IPS-15b (cell line): Measurements from ENCODE around the gene SORCS1.

ENCODE experiments used
- H3K27me3 ChIP-seq: one replicate; pipeline ENCODE4 v1.6.1; 2013; ENCODE audit warnings: low read length; ENCODE audit not compliant: control insufficient read depth, insufficient read depth
- H3K36me3 ChIP-seq: one replicate; pipeline ENCODE4 v1.6.1; 2013; ENCODE audit warnings: low read length; ENCODE audit not compliant: control insufficient read depth, insufficient read depth
- H3K4me1 ChIP-seq: one replicate; pipeline ENCODE4 v1.6.1; 2013; ENCODE audit warnings: mild to moderate bottlenecking, low read length; ENCODE audit not compliant: control insufficient read depth, insufficient read depth
- H3K4me3 ChIP-seq: one replicate; pipeline ENCODE4 v1.5.1; 2013; ENCODE audit warnings: low read depth, low read length
- H3K9ac ChIP-seq: one replicate; pipeline ENCODE4 v1.6.1; 2013; ENCODE audit warnings: low read depth, mild to moderate bottlenecking, low read length
- H3K9me3 ChIP-seq: one replicate; pipeline ENCODE4 v1.6.1; 2013; ENCODE audit warnings: mild to moderate bottlenecking, low read length; ENCODE audit not compliant: control insufficient read depth, insufficient read depth

Gene SORCS1

DNA sequence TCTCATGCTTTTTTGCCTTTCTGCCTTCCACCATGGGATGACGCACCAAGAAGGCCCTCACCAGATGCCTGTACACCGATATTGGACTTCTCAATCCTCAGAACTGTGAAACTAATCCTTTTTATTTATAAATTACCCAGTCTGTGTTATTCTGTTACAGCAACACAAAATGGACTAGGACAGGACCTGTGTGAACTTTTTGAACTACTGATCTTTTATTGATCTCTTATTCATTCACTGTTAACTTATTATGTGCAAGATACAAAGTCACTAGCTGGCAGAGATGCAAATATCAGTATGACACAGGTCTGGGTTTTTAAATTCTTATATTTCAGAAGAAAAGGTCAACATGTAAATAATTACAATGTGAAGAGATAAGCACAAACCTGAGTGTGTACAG is 635.8 kb downstream of the SORCS1 start:
- H3K27me3 ChIP-seq, result peaks cover 33% of the 10 kb centered on the region
- no peaks in the 10 kb centered on the region for H3K4me1 ChIP-seq
- no peaks in the 10 kb centered on the region for H3K9me3 ChIP-seq
- no peaks in the 10 kb centered on the region for H3K36me3 ChIP-seq
- H3K9ac ChIP-seq, result no peak overlapping the region
- H3K4me3 ChIP-seq, result no peak overlapping the region

DNA sequence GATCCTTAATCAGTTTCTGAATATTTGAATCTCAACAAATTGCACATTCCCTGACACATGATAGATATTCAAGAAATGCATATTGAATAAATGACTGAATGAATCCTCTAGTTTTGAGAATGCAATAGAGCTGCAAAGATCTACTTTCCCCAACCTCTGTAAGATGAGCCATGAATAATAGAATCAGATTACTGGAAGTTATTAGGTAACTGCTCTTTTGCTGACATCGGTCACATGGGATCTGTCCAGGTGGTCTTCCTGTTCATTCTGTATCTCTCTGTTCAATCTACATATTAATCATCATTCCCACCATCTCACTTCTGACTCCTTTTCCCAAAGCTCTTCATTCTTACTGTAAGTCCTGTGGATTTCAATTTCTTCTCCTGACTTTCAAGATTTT is 638.7 kb downstream of the SORCS1 start:
- H3K4me3 ChIP-seq, result no peak overlapping the region
- no peaks in the 10 kb centered on the region for H3K9me3 ChIP-seq
- no peaks in the 10 kb centered on the region for H3K4me1 ChIP-seq
- peaks cover 11% of the 10 kb centered on the region for H3K27me3 ChIP-seq
- H3K36me3 ChIP-seq, result no peaks in the 10 kb centered on the region
- H3K9ac ChIP-seq, result no peak overlapping the region
